ENCODE measurements around the gene FUT6. TPM values are rescaled to one million over a fixed set of nuclear protein-coding genes. Genes with fewer than 3 reads are reported as not detected.
"Not testable (repeated sequence)": the region's sequence is repeated elsewhere in the genome, so short reads cannot be mapped to it uniquely, and the experiment has no call there.

FUT6 gene
- total and polyA plus RNA-seq, 2 experiments from 2014 or later, result not detected

- no peaks in the 10 kb centered on the region for H3K4me1 ChIP-seq (ENCODE audit: low read depth)
- H3K27me3 ChIP-seq, result no peaks in the 10 kb centered on the region
- TF ChIP-seq, protein P1, sequence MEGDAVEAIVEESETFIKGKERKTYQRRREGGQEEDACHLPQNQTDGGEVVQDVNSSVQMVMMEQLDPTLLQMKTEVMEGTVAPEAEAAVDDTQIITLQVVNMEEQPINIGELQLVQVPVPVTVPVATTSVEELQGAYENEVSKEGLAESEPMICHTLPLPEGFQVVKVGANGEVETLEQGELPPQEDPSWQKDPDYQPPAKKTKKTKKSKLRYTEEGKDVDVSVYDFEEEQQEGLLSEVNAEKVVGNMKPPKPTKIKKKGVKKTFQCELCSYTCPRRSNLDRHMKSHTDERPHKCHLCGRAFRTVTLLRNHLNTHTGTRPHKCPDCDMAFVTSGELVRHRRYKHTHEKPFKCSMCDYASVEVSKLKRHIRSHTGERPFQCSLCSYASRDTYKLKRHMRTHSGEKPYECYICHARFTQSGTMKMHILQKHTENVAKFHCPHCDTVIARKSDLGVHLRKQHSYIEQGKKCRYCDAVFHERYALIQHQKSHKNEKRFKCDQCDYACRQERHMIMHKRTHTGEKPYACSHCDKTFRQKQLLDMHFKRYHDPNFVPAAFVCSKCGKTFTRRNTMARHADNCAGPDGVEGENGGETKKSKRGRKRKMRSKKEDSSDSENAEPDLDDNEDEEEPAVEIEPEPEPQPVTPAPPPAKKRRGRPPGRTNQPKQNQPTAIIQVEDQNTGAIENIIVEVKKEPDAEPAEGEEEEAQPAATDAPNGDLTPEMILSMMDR (IDR thresholded peaks at IDR 0.05; ENCODE audit: low read depth, low read length), result no peak
- no peak overlapping the region for H3K27ac ChIP-seq
- no peak for DNase-seq (ENCODE audit: low read depth in 1 of 2, low spot score in 1 of 2)
- no peaks in the 10 kb centered on the region for H3K9me3 ChIP-seq (ENCODE audit: low read depth)
- no peaks in the 10 kb centered on the region for H3K36me3 ChIP-seq
- H3K4me3 ChIP-seq, result no peak overlapping the region
These were observed 10.7 kb upstream of the FUT6 start for GRCh38 chr19:5850189-5850588.

- H3K4me3 ChIP-seq; H3K4me1 ChIP-seq (ENCODE audit: low read depth); H3K27ac ChIP-seq; DNase-seq (ENCODE audit: low read depth in 1 of 2, low spot score in 1 of 2); H3K36me3 ChIP-seq; H3K27me3 ChIP-seq; H3K9me3 ChIP-seq (ENCODE audit: low read depth): not testable (repeated sequence)
These were observed 9.1 kb upstream of the FUT6 start for GRCh38 chr19:5848621-5849020.

GRCh38 chr19:5847846-5848245, 8.3 kb upstream of the FUT6 start:
- H3K27me3 ChIP-seq; H3K4me3 ChIP-seq; H3K36me3 ChIP-seq; H3K27ac ChIP-seq; H3K4me1 ChIP-seq (ENCODE audit: low read depth); H3K9me3 ChIP-seq (ENCODE audit: low read depth); DNase-seq (ENCODE audit: low read depth in 1 of 2, low spot score in 1 of 2): not testable (repeated sequence)

DNA sequence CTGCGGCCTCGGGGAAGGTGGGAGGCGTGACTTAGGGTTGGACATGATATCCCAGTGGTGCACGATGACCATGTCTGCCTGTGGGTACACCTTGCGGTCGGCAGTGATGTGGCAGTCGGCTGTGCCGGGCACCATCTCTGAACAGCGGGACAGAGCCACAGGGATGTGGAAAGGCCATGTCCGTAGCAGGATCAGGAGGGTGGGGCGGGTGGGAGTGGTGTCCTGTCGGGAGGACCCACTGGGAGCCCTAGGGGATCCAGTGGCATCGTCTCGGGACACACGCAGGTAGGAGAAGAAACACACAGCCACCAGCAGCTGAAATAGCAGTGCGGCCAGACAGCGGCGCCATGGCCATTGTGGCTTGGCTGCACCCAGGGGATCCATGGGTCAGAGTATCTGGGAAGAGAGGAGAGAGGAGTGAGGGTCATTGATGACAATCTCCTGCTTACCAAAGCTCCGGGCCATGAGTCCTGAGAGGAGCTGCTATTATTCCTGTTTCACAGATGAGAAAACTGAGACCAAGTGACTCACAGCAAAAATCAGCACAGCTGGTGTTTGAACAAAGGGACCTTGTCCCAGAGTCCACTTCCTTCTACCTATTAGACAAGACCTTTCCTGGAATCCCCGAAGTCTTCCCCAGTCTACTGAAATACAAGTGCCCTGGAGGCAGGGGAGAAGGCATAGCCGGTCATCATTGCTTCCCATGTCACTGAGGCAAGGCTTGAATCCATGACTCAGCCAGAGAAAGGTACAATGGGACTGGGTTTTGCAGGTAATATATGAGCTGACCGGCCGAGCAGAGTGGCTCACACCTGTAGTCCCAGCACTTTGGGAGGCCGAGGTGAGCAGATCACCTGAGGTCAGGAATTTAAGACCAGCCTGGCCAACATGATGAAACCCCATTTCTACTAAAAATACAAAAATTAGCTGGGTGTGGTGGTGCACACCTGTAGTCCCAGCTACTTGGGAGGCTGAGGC, 5.2 kb upstream of the FUT6 start:
- Histone ChIP-seq H3K4me1 (ENCODE audit: low read depth) (no peaks in the 10 kb centered on the region), H3K27me3 (no peaks in the 10 kb centered on the region), H3K4me3 (no peak overlapping the region), H3K9me3 (ENCODE audit: low read depth) (no peaks in the 10 kb centered on the region), H3K36me3 (no peaks in the 10 kb centered on the region), H3K27ac (no peak overlapping the region)
- DNase-seq (ENCODE audit: low read depth in 1 of 2, low spot score in 1 of 2), result no peak
- TF ChIP-seq, protein P1 (IDR thresholded peaks at IDR 0.05; ENCODE audit: low read depth, low read length), result no peak

- DNase-seq (ENCODE audit: low read depth in 1 of 2, low spot score in 1 of 2), result no peak
- H3K9me3 ChIP-seq (ENCODE audit: low read depth), result no peaks in the 10 kb centered on the region
- no peaks in the 10 kb centered on the region for H3K36me3 ChIP-seq
- no peak overlapping the region for H3K27ac ChIP-seq
- TF ChIP-seq, protein P1 (IDR thresholded peaks at IDR 0.05; ENCODE audit: low read depth, low read length), result no peak
- H3K27me3 ChIP-seq, result no peaks in the 10 kb centered on the region
- H3K4me3 ChIP-seq, result no peak overlapping the region
- no peaks in the 10 kb centered on the region for H3K4me1 ChIP-seq (ENCODE audit: low read depth)
These were observed 3.9 kb upstream of the FUT6 start for GRCh38 chr19:5843295-5843927.

DNA sequence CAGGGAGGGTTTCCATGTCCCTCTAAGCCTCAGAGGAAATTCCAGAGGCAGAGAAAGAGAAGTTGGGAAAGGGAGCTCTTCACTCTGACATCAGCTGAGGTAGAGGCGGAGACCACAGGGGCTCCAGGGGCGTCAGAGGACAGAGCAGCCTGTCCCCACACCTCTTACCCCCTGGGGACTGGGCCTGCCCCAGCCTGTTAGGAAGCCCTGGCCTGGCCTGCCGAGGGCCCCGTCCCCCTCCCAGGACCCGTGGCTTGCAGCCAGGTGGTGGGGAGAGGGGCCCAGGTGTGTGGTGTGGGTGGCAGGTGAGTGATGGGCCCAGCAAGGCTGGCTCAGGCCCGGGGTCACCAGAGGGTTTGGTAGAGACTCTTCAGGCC, 2.2 kb upstream of the FUT6 start:
- H3K36me3 ChIP-seq; H3K27me3 ChIP-seq; H3K4me1 ChIP-seq (ENCODE audit: low read depth); H3K9me3 ChIP-seq (ENCODE audit: low read depth); DNase-seq (ENCODE audit: low read depth in 1 of 2, low spot score in 1 of 2); H3K4me3 ChIP-seq; H3K27ac ChIP-seq: not testable (repeated sequence)

Measured in cardiac muscle cell (in vitro differentiated cells and primary cell).